Nephron progenitor cell (in vitro differentiated cells): ENCODE results near the gene HAPLN2.

Experiments
- DNase-seq: peaks from one replicate; pipeline ENCODE4 v3.0.0; 2021
- H3K27ac Mint-ChIP-seq: 2 replicates; pipeline ENCODE4 v1.8.0; 2021; ENCODE audit warnings: mild to moderate bottlenecking, moderate library complexity, mixed read lengths
- H3K27me3 Mint-ChIP-seq: 2 replicates; pipeline ENCODE4 v1.8.0; 2021; ENCODE audit warnings: mild to moderate bottlenecking, low read depth, mixed read lengths; ENCODE audit not compliant: poor library complexity
- H3K36me3 Mint-ChIP-seq: 2 replicates; pipeline ENCODE4 v1.8.0; 2021; ENCODE audit warnings: low read depth, mixed read lengths
- H3K4me1 Mint-ChIP-seq: 2 replicates; pipeline ENCODE4 v1.8.0; 2021; ENCODE audit warnings: mixed read lengths
- H3K4me3 Mint-ChIP-seq: 2 replicates; pipeline ENCODE4 v1.8.0; 2021; ENCODE audit warnings: mild to moderate bottlenecking, moderate library complexity, mixed read lengths
- H3K9me3 Mint-ChIP-seq: 2 replicates; pipeline ENCODE4 v1.8.0; 2021; ENCODE audit warnings: mild to moderate bottlenecking, moderate library complexity, mixed read lengths
- TF ChIP-seq, protein P1 (sequence below): fragments of 200-600 bp; sonication (generic); IDR thresholded peaks from 2 replicates; pipeline ENCODE4 v1.5.0; 2021; ENCODE audit warnings: antibody characterized with exemption

The HAPLN2 gene

DNA sequence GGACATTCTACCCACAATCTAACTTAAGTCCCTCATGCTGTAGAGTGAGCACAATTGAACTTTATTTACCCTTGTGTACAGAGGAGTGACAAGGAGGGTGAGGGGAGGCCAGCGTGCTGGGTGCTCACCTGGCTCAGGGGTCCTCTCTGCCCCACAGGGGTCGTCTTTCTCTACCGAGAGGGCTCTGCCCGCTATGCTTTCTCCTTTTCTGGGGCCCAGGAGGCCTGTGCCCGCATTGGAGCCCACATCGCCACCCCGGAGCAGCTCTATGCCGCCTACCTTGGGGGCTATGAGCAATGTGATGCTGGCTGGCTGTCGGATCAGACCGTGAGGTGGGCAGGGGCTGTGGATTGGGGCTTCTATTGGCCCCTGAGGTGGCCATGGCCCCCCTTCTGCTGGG, 28.1 kb downstream of the HAPLN2 start:
- no peak overlapping the region for H3K27ac Mint-ChIP-seq
- H3K4me1 Mint-ChIP-seq: peaks cover 5% of the 10 kb centered on the region
- H3K9me3 Mint-ChIP-seq: no peaks in the 10 kb centered on the region
- H3K4me3 Mint-ChIP-seq: no peak overlapping the region
- peaks cover 99% of the 10 kb centered on the region for H3K27me3 Mint-ChIP-seq
- TF ChIP-seq, protein P1, sequence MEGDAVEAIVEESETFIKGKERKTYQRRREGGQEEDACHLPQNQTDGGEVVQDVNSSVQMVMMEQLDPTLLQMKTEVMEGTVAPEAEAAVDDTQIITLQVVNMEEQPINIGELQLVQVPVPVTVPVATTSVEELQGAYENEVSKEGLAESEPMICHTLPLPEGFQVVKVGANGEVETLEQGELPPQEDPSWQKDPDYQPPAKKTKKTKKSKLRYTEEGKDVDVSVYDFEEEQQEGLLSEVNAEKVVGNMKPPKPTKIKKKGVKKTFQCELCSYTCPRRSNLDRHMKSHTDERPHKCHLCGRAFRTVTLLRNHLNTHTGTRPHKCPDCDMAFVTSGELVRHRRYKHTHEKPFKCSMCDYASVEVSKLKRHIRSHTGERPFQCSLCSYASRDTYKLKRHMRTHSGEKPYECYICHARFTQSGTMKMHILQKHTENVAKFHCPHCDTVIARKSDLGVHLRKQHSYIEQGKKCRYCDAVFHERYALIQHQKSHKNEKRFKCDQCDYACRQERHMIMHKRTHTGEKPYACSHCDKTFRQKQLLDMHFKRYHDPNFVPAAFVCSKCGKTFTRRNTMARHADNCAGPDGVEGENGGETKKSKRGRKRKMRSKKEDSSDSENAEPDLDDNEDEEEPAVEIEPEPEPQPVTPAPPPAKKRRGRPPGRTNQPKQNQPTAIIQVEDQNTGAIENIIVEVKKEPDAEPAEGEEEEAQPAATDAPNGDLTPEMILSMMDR: no peak
- no peaks in the 10 kb centered on the region for H3K36me3 Mint-ChIP-seq
- no peak for DNase-seq

DNA sequence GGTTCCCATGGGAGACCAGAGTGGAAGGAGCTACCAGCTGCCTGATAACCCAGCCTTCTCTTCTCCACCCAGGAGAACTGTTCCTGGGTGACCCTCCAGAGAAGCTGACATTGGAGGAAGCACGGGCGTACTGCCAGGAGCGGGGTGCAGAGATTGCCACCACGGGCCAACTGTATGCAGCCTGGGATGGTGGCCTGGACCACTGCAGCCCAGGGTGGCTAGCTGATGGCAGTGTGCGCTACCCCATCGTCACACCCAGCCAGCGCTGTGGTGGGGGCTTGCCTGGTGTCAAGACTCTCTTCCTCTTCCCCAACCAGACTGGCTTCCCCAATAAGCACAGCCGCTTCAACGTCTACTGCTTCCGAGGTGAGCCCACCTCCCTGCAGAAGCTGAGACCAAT, 29.3 kb downstream of the HAPLN2 start:
- Mint-ChIP-seq H3K27me3 (peaks cover 95% of the 10 kb centered on the region), H3K4me3 (no peak overlapping the region), H3K9me3 (no peaks in the 10 kb centered on the region), H3K27ac (no peak overlapping the region), H3K4me1 (no peaks in the 10 kb centered on the region), H3K36me3 (no peaks in the 10 kb centered on the region)
- DNase-seq: no peak
- TF ChIP-seq, protein P1: no peak

DNA sequence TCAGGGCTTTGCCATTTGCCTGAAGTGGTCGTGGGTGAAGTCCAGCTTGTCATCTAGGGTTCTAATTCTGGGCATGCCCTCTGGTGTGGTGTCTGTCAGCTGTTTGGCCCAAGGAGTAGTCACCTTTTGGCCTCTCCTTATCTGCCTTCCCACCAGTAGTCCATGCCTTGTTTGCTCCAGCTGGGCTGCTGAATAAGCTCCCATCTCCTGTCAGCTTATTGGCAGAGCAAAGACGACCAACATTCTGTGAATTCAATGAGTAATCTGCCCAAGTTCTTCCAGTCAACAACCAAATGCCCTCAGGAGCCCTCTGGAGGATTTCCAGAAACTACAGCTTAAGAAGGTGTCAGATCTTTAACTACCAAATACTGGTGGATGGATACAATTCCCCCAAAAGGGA, 29.7 kb downstream of the HAPLN2 start:
- no peak overlapping the region for H3K4me3 Mint-ChIP-seq
- no peak for DNase-seq
- H3K27ac Mint-ChIP-seq: no peak overlapping the region
- H3K36me3 Mint-ChIP-seq: no peaks in the 10 kb centered on the region
- no peaks in the 10 kb centered on the region for H3K9me3 Mint-ChIP-seq
- TF ChIP-seq, protein P1: no peak
- no peaks in the 10 kb centered on the region for H3K4me1 Mint-ChIP-seq
- peaks cover 95% of the 10 kb centered on the region for H3K27me3 Mint-ChIP-seq

DNA sequence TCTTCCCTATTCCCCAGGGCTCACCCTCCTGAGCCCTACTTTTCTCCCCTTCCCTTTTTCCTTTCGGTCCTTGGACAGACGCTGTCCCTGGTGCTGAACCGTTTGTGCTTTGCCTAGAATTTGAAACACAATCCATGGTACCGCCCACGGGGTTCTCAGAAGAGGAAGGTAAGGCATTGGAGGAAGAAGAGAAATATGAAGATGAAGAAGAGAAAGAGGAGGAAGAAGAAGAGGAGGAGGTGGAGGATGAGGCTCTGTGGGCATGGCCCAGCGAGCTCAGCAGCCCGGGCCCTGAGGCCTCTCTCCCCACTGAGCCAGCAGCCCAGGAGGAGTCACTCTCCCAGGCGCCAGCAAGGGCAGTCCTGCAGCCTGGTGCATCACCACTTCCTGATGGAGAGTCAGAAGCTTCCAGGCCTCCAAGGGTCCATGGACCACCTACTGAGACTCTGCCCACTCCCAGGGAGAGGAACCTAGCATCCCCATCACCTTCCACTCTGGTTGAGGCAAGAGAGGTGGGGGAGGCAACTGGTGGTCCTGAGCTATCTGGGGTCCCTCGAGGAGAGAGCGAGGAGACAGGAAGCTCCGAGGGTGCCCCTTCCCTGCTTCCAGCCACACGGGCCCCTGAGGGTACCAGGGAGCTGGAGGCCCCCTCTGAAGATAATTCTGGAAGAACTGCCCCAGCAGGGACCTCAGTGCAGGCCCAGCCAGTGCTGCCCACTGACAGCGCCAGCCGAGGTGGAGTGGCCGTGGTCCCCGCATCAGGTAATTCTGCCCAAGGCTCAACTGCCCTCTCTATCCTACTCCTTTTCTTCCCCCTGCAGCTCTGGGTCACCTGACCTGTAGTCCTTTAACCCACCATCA, 33.1 kb downstream of the HAPLN2 start:
- peak; percentile 92 for DNase-seq
- no peak overlapping the region for H3K27ac Mint-ChIP-seq
- H3K36me3 Mint-ChIP-seq: no peaks in the 10 kb centered on the region
- TF ChIP-seq, protein P1: no peak
- H3K9me3 Mint-ChIP-seq: no peaks in the 10 kb centered on the region
- no peak overlapping the region for H3K4me3 Mint-ChIP-seq
- peaks cover 7% of the 10 kb centered on the region for H3K4me1 Mint-ChIP-seq
- peaks cover 96% of the 10 kb centered on the region for H3K27me3 Mint-ChIP-seq

- peaks cover 12% of the 10 kb centered on the region for H3K4me1 Mint-ChIP-seq
- H3K9me3 Mint-ChIP-seq: no peaks in the 10 kb centered on the region
- H3K4me3 Mint-ChIP-seq: no peak overlapping the region
- no peaks in the 10 kb centered on the region for H3K36me3 Mint-ChIP-seq
- no peak for DNase-seq
- peaks cover 96% of the 10 kb centered on the region for H3K27me3 Mint-ChIP-seq
- TF ChIP-seq, protein P1: no peak
- H3K27ac Mint-ChIP-seq: no peak overlapping the region
These were observed 33.8 kb downstream of the HAPLN2 start for GRCh38 chr1:156652992-156653355.

- Mint-ChIP-seq H3K27ac (no peak overlapping the region), H3K4me3 (no peak overlapping the region), H3K27me3 (peaks cover 95% of the 10 kb centered on the region), H3K36me3 (no peaks in the 10 kb centered on the region), H3K9me3 (no peaks in the 10 kb centered on the region), H3K4me1 (peaks cover 17% of the 10 kb centered on the region)
- DNase-seq: no peak
- TF ChIP-seq, protein P1: no peak
These were observed 35.5 kb downstream of the HAPLN2 start for GRCh38 chr1:156654700-156655099.
